Coronary artery (tissue), 2 donors: Measurements from ENCODE around the gene THEMIS2.
A peak's percentile ranks its signal among the peaks of the same experiment; 100 is the strongest.

Experiments used
- DNase-seq: peaks from one replicate; pipeline ENCODE4 v3.0.0-alpha.2; 2017; ENCODE audit warnings: low spot score
- H3K27ac ChIP-seq, 2 donors: fragments of 200-600 bp; sonication (generic); one replicate each; pipeline ENCODE4 v1.5.1; 2016 to 2019
- H3K4me3 ChIP-seq: fragments of 200-600 bp; sonication (generic); 2 replicates; pipeline ENCODE4 v1.5.1; 2016; ENCODE audit warnings: mild to moderate bottlenecking, moderate library complexity
- CTCF ChIP-seq: fragments of 200-600 bp; sonication (generic); IDR thresholded peaks from one replicate; pipeline ENCODE4 v1.5.1; 2019; ENCODE audit warnings: antibody characterized with exemption

THEMIS2 gene

GRCh38 chr1:27882543-27882903 is 10.2 kb downstream of the THEMIS2 start:
- Histone ChIP-seq H3K27ac (peak overlapping the region in 1 of 2 donors; percentile 74), H3K4me3 (no peak overlapping the region)
- DNase-seq, result no peak
- TF ChIP-seq CTCF, result no peak

DNA sequence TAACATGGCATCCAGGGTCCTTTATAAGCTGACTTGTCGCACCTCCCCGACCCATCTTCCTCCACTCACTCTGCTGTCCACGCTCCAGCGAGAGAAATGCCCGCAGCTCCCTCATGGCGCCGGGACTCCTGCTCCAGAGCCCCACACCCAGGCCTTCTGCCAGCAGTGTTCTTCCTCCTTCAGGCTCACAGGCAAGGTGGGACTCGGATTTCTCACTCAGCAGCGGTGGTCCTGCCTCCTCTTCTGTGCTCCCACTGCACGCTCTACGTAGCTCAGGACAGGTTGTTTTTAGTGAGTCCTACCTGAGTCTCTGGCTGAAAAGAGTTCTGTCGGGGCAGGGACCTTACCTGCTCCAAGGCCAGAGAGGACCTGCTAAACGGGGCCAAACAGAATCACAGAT is 11.2 kb downstream of the THEMIS2 start:
- no peak overlapping the region for H3K4me3 ChIP-seq
- DNase-seq, result no peak
- no peak for TF ChIP-seq CTCF
- peak overlapping the region in 1 of 2 donors; percentile 74 for H3K27ac ChIP-seq

- no peak for DNase-seq
- H3K4me3 ChIP-seq, result no peak overlapping the region
- TF ChIP-seq CTCF, result no peak
- peak overlapping the region in 1 of 2 donors; percentile 74 for H3K27ac ChIP-seq
Observed at GRCh38 chr1:27884006-27884954, 11.9 kb downstream of the THEMIS2 start.

DNA sequence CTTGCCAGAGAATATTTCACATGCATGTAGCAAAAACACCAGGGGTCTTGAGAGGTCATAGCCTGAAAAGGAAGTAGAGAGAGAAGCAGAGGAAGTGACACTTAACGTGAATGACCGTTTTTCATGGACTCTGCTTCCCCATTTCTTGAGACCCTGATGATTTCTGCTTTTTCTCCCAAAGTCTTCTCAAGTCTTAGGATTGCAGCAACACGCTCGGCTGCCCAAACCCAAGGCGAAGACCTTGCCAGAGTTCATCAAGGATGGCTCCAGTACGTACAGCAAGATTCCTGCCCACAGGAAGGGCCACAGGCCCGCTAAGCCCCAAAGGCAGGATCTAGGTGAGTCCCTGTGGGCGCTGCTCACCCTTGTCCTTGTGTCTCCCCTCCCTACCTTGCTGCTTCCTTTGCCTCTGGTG is 12.8 kb downstream of the THEMIS2 start:
- TF ChIP-seq CTCF, result no peak
- Histone ChIP-seq H3K27ac (peak overlapping the region in 1 of 2 donors; percentile 79), H3K4me3 (no peak overlapping the region)
- no peak for DNase-seq

- Histone ChIP-seq H3K4me3 (no peak overlapping the region), H3K27ac (peak overlapping the region in 1 of 2 donors; percentile 79)
- DNase-seq, result no peak
- TF ChIP-seq CTCF, result no peak
Observed at GRCh38 chr1:27885621-27886352, 13.4 kb downstream of the THEMIS2 start.

GRCh38 chr1:27886353-27886679 is 14.0 kb downstream of the THEMIS2 start:
- no peak for DNase-seq
- TF ChIP-seq CTCF, result no peak
- H3K4me3 ChIP-seq, result no peak overlapping the region
- H3K27ac ChIP-seq, result peak overlapping the region in 1 of 2 donors; percentile 79
